GM13977 (cell line): ENCODE measurements around the gene SLC35B4.
A peak's percentile ranks its signal among the peaks of the same experiment; 100 is the strongest.
"Not testable (repeated sequence)": the region's sequence is repeated elsewhere in the genome, so short reads cannot be mapped to it uniquely, and the experiment has no call there.

ENCODE experiments used
- DNase-seq: peaks from one replicate; pipeline ENCODE4 v3.0.0; 2012; ENCODE audit warnings: low spot score
- CTCF ChIP-seq: IDR thresholded peaks from 2 replicates; pipeline ENCODE4 v1.5.1; 2012; ENCODE audit warnings: mild to moderate bottlenecking, control low read depth; ENCODE audit not compliant: insufficient read depth; ENCODE audit errors: extremely low read depth, missing control alignments
- in situ Hi-C: fragments of 300-500 bp; cut with MboI; formaldehyde crosslinking; loops from one replicate; pipeline ENCODE4 v1.12.0; 2022; ENCODE audit warnings: low sequenced_read_pairs, low pct_unique_long_range_greater_than_20kb, mixed read lengths, inconsistent platforms; ENCODE audit not compliant: unreplicated experiment

The SLC35B4 gene

GRCh38 chr7:134298902-134299683 lies 17.6 kb downstream of the SLC35B4 start:
- no peak for TF ChIP-seq CTCF
- no peak for DNase-seq
- in situ Hi-C loops = no loop called here

- TF ChIP-seq CTCF = no peak
- in situ Hi-C loops = no loop called here
- no peak for DNase-seq
Observed at GRCh38 chr7:134297489-134297888, 19.2 kb downstream of the SLC35B4 start.

GRCh38 chr7:134295982-134296381 lies 20.7 kb downstream of the SLC35B4 start:
- in situ Hi-C loops, DNase-seq: not testable (repeated sequence)

GRCh38 chr7:134293002-134293740 lies 23.6 kb downstream of the SLC35B4 start:
- in situ Hi-C loops = no loop called here
- TF ChIP-seq CTCF = no peak
- peak; percentile 69 for DNase-seq

GRCh38 chr7:134290286-134290685 lies 26.4 kb downstream of the SLC35B4 start:
- in situ Hi-C loops = no loop called here
- no peak for DNase-seq

GRCh38 chr7:134289841-134290240 lies 26.9 kb downstream of the SLC35B4 start:
- no peak for DNase-seq
- no peak for TF ChIP-seq CTCF
- in situ Hi-C loops = no loop called here

More at GRCh38 chr7:134290286-134290685, 26.4 kb downstream of the SLC35B4 start:
- TF ChIP-seq CTCF = no peak

GRCh38 chr7:134289423-134289822 lies 27.3 kb downstream of the SLC35B4 start:
- DNase-seq = no peak
- TF ChIP-seq CTCF = no peak
- in situ Hi-C loops = no loop called here
